Mesenchymal stem cell (in vitro differentiated cells and primary cell): ENCODE data around the gene ELFN2.
A peak's percentile ranks its signal among the peaks of the same experiment; 100 is the strongest.

Experiments
- DNase-seq: peaks from one replicate; pipeline ENCODE4 v3.0.0-alpha.2; 2013
- H2AFZ ChIP-seq: one replicate; pipeline ENCODE4 v1.6.1; 2013; ENCODE audit warnings: low read depth, mild to moderate bottlenecking, control low read depth, inconsistent platforms, low read length, moderate library complexity
- H2AK5ac ChIP-seq: 2 replicates; pipeline ENCODE4 v1.6.1; 2013; ENCODE audit warnings: low read length, moderate library complexity, mild to moderate bottlenecking, inconsistent platforms; ENCODE audit not compliant: severe bottlenecking
- H2BK120ac ChIP-seq: one replicate; pipeline ENCODE4 v1.6.1; 2013; ENCODE audit warnings: low read depth, mild to moderate bottlenecking, inconsistent platforms, low read length, moderate library complexity
- H2BK12ac ChIP-seq, 2 experiments: one replicate each; pipeline ENCODE4 v1.6.1; 2013; ENCODE audit warnings: inconsistent platforms in 2 of 2, low read length in 2 of 2, mild to moderate bottlenecking in 2 of 2, moderate library complexity in 2 of 2, control low read depth in 1 of 2
- H2BK15ac ChIP-seq: one replicate; pipeline ENCODE4 v1.6.1; 2013; ENCODE audit warnings: mild to moderate bottlenecking, low read depth, inconsistent platforms; ENCODE audit not compliant: poor library complexity, severe bottlenecking
- H2BK5ac ChIP-seq: 2 replicates; pipeline ENCODE4 v1.6.1; 2013; ENCODE audit warnings: low read depth, mild to moderate bottlenecking, low read length, control low read depth, inconsistent platforms; ENCODE audit not compliant: poor library complexity, severe bottlenecking
- H3K14ac ChIP-seq, 2 experiments: one replicate each; pipeline ENCODE4 v1.6.1; 2013; ENCODE audit warnings: inconsistent platforms in 2 of 2, low read length in 2 of 2, control low read depth in 1 of 2, mild to moderate bottlenecking in 1 of 2, moderate library complexity in 1 of 2
- H3K18ac ChIP-seq, 2 experiments: one replicate each; pipeline ENCODE4 v1.6.1; 2013; ENCODE audit warnings: inconsistent platforms in 2 of 2, low read length in 2 of 2, control low read depth in 1 of 2, low read depth in 1 of 2, mild to moderate bottlenecking in 1 of 2
- H3K23ac ChIP-seq, 2 experiments: one replicate each; pipeline ENCODE4 v1.6.1; 2013; ENCODE audit warnings: inconsistent platforms in 2 of 2, low read length in 2 of 2, mild to moderate bottlenecking in 2 of 2, moderate library complexity in 2 of 2, control low read depth in 1 of 2
- H3K27ac ChIP-seq: 2 replicates; pipeline ENCODE4 v1.5.1; 2013; ENCODE audit warnings: mild to moderate bottlenecking, moderate library complexity, low read length, control low read depth, inconsistent platforms; ENCODE audit not compliant: poor library complexity, severe bottlenecking
- H3K27me3 ChIP-seq, 2 experiments: 2 replicates each; pipeline versions ENCODE4 v1.6.1 to v1.7.0; 2013; ENCODE audit warnings: low read length in 2 of 2, mild to moderate bottlenecking in 2 of 2, moderate library complexity in 2 of 2, control low read depth in 1 of 2, inconsistent platforms in 1 of 2; ENCODE audit not compliant: control insufficient read depth in 1 of 2, insufficient read depth in 1 of 2
- H3K36me3 ChIP-seq, 2 experiments: 2 replicates each; pipeline versions ENCODE4 v1.6.1 to v1.7.0; 2013; ENCODE audit warnings: low read length in 2 of 2, control low read depth in 1 of 2, inconsistent platforms in 1 of 2, low read depth in 1 of 2, mild to moderate bottlenecking in 1 of 2; ENCODE audit not compliant: insufficient read depth in 2 of 2, control insufficient read depth in 1 of 2
- H3K4ac ChIP-seq, 2 experiments: one replicate each; pipeline ENCODE4 v1.6.1; 2013; ENCODE audit warnings: inconsistent platforms in 2 of 2, low read length in 2 of 2, mild to moderate bottlenecking in 2 of 2, moderate library complexity in 2 of 2, control low read depth in 1 of 2, low read depth in 1 of 2
- H3K4me1 ChIP-seq: 2 replicates; pipeline ENCODE4 v1.6.1; 2013; ENCODE audit warnings: low read depth, low read length, control low read depth; ENCODE audit not compliant: control insufficient read depth, insufficient read depth
- H3K4me2 ChIP-seq: 2 replicates; pipeline ENCODE4 v1.6.1; 2013; ENCODE audit warnings: low read length, mild to moderate bottlenecking, inconsistent platforms; ENCODE audit not compliant: poor library complexity, severe bottlenecking
- H3K4me3 ChIP-seq, 2 experiments: 2 replicates each; pipeline versions ENCODE4 v1.5.1 to v1.7.0; 2013; ENCODE audit warnings: low read length in 2 of 2, mild to moderate bottlenecking in 2 of 2, control low read depth in 1 of 2, low read depth in 1 of 2; ENCODE audit not compliant: insufficient read depth in 1 of 2
- H3K79me1 ChIP-seq: replicated peaks from 2 replicates; pipeline ENCODE4 v1.6.1; 2013; ENCODE audit warnings: mild to moderate bottlenecking, control low read depth, low read length, inconsistent platforms; ENCODE audit not compliant: poor library complexity, severe bottlenecking
- H3K9ac ChIP-seq: 2 replicates; pipeline ENCODE4 v1.7.0; 2013; ENCODE audit warnings: mild to moderate bottlenecking, low read length, moderate library complexity
- H3K9me3 ChIP-seq: 2 replicates; pipeline ENCODE4 v1.7.0; 2013; ENCODE audit warnings: mild to moderate bottlenecking, low read length; ENCODE audit not compliant: control insufficient read depth
- H4K8ac ChIP-seq: one replicate; pipeline ENCODE4 v1.6.1; 2013; ENCODE audit warnings: inconsistent platforms, mild to moderate bottlenecking, low read length, moderate library complexity
- H4K91ac ChIP-seq: one replicate; pipeline ENCODE4 v1.6.1; 2013; ENCODE audit warnings: mild to moderate bottlenecking, low read length, inconsistent platforms
- WGBS: methylation state at CpG from one replicate; pipeline ENCODE4 v1.1.7; 2013; ENCODE audit warnings: mixed read lengths; 5-methylcytosine and 5-hydroxymethylcytosine counted together

ELFN2 gene

DNA sequence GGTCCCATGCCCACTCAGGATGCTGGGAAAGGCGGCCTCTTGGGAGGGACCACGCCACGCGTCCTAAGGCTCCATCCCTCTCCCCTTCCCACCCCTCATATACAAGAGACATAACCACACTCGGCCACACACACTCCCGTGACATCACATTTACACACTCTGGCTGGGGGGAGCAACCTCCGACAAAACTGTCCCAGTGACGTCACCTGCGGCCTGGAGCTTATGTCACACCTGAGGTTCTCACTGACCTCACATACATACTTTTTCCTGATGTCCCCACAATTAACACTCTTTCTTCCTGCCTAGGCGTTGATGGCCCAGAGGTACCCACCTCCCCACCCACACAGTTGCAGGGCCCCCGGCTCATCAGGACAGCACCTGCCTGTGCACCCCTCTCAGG is 1.9 kb downstream of the ELFN2 start:
- Histone ChIP-seq H3K4me3 (peak overlapping the region in 1 of 2 experiments; percentile 84), H3K9me3 (no peaks in the 10 kb centered on the region), H2BK12ac (no peak overlapping the region), H2BK5ac (no peak overlapping the region), H3K36me3 (peaks cover 0 to 13% of the 10 kb centered on the region in 2 experiments), H3K14ac (no peak overlapping the region), H4K91ac (no peak overlapping the region), H3K27ac (no peak overlapping the region), H3K4me1 (peaks cover 64% of the 10 kb centered on the region), H3K4me2 (peak overlapping the region; percentile 81), H2AK5ac (peak overlapping the region; percentile 40), H3K18ac (no peak overlapping the region), H2AFZ (no peak overlapping the region), H3K27me3 (peaks cover 0 to 89% of the 10 kb centered on the region in 2 experiments), H4K8ac (no peak overlapping the region), H3K4ac (no peak overlapping the region), H3K23ac (no peak overlapping the region), H3K79me1 (peaks cover 12% of the 10 kb centered on the region), H3K9ac (no peak overlapping the region), H2BK15ac (no peak overlapping the region), H2BK120ac (no peak overlapping the region)
- WGBS = 83% methylated on average over 11 of the region's 11 CpGs
- DNase-seq = no peak

DNA sequence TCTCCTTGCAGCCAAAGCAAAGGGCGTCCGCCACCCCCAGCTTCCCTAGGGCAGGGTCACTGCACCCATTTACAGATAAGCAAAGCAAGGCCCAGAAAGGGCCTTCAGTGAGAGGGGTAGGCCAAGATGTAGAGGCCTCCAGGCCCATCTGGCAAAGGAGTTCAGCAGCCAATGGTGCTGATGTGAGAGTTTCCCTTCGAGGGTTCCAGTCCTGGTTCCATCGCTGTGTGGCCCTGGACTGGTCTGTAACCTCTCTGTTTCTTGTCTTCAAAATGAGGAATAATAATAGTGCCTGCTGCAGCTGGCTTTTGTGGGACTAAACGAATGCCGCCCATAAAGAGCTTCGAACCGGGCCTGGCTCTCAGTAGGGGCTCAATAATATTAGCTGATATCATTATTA is 4.0 kb downstream of the ELFN2 start:
- no peak overlapping the region for H3K4ac ChIP-seq
- peaks cover 13% of the 10 kb centered on the region for H3K79me1 ChIP-seq
- H3K27me3 ChIP-seq = peaks cover 0 to 86% of the 10 kb centered on the region in 2 experiments
- H2AFZ ChIP-seq = no peak overlapping the region
- H4K8ac ChIP-seq = no peak overlapping the region
- H3K36me3 ChIP-seq = peaks cover 0 to 13% of the 10 kb centered on the region in 2 experiments
- H2BK12ac ChIP-seq = no peak overlapping the region
- no peak overlapping the region for H2BK15ac ChIP-seq
- H3K23ac ChIP-seq = no peak overlapping the region
- H2AK5ac ChIP-seq = no peak overlapping the region
- H3K4me2 ChIP-seq = no peak overlapping the region
- H2BK5ac ChIP-seq = no peak overlapping the region
- no peak overlapping the region for H3K9ac ChIP-seq
- H3K4me3 ChIP-seq = no peak overlapping the region
- no peak overlapping the region for H3K27ac ChIP-seq
- H4K91ac ChIP-seq = no peak overlapping the region
- no peak overlapping the region for H3K14ac ChIP-seq
- WGBS = 95% methylated on average over 6 of the region's 8 CpGs
- no peak for DNase-seq
- H3K4me1 ChIP-seq = peaks cover 66% of the 10 kb centered on the region
- H3K18ac ChIP-seq = no peak overlapping the region
- no peak overlapping the region for H2BK120ac ChIP-seq
- no peaks in the 10 kb centered on the region for H3K9me3 ChIP-seq

DNA sequence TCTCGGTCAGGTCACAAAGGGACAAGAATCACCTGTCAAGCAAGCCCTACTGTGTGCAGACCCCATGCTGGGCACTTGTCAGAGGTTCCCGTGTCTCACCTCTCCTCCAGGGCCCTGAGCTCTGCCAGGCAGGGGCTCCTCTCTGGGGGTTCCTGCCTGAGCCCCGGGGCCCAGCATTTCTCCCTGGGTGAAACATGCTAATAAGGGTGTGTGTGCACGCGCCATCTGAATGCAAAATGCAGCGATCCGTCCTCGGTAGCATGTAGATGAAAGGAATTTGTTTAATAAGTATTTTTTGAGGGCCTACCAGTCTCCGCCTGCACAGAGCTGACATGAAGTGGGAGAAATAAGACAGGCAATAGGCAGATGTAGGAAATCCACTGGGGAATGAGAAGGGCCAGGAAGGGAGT is 5.8 kb downstream of the ELFN2 start:
- no peak overlapping the region for H2BK15ac ChIP-seq

DNA sequence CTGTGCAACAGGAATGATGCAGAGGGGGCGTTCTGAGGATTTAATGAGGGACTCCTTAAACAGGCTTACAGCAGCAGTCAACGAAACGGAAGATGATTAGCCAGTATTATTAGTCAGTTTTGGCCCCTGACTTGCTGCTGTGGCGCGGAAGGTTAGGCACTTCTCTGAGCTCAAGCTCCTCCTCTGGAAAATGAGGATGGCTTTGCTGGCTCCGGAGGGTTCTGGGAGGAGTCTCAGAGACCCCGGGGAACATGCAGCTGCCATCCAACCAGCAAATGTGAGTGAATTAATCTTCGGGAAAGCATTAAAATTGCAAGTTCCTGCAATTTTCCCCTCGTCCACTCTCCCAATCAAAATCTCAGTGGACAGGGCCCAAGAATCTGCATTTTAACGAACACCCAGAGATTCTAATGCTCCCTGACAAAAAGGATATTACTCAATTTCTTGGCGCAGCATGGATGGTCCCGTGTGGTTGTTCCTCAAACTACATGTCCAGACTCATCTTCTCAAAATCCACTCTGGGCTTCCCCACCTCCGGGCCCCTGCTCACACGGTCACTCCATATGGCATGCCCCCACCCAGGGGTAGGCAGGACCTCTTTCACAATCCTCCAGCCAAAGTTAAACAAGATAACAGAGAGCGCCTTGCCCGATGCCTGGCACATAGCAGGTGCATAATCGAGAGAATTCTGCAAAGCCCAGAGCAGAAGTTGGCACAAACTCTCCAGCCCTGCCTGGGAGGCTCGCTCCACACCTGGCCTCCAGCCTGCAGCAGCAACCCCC is 6.4 kb downstream of the ELFN2 start:
- no peak overlapping the region for H2AK5ac ChIP-seq
- H3K79me1 ChIP-seq = peaks cover 17% of the 10 kb centered on the region
- H3K27ac ChIP-seq = peak overlapping the region; percentile 31
- peak overlapping the region in 1 of 2 experiments; percentile 50 for H3K14ac ChIP-seq
- peaks cover 0 to 31% of the 10 kb centered on the region in 2 experiments for H3K36me3 ChIP-seq
- H3K4me1 ChIP-seq = peaks cover 72% of the 10 kb centered on the region
- no peak overlapping the region for H3K23ac ChIP-seq
- H4K8ac ChIP-seq = peak overlapping the region; percentile 27
- H2BK5ac ChIP-seq = no peak overlapping the region
- H3K4me2 ChIP-seq = peak overlapping the region; percentile 61
- no peak overlapping the region for H2BK15ac ChIP-seq
- peak overlapping the region in 1 of 2 experiments; percentile 40 for H3K18ac ChIP-seq
- no peaks in the 10 kb centered on the region for H3K9me3 ChIP-seq
- WGBS = 56% methylated on average over 18 of the region's 18 CpGs
- H3K4me3 ChIP-seq = peak overlapping the region; percentile 55 to 64
- no peak overlapping the region for H2AFZ ChIP-seq
- peak overlapping the region; percentile 32 for H3K9ac ChIP-seq
- peak; percentile 25 for DNase-seq
- no peak overlapping the region for H3K4ac ChIP-seq
- H3K27me3 ChIP-seq = peaks cover 0 to 88% of the 10 kb centered on the region in 2 experiments
- H2BK12ac ChIP-seq = no peak overlapping the region
- no peak overlapping the region for H2BK120ac ChIP-seq
- no peak overlapping the region for H4K91ac ChIP-seq

More for the DNA sequence above, 5.8 kb downstream of the ELFN2 start:
- Histone ChIP-seq H3K4me3 (peak overlapping the region in 1 of 2 experiments; percentile 10), H3K4ac (no peak overlapping the region), H2AFZ (no peak overlapping the region), H3K9me3 (no peaks in the 10 kb centered on the region), H2AK5ac (no peak overlapping the region), H3K27ac (no peak overlapping the region), H3K4me1 (peaks cover 72% of the 10 kb centered on the region), H3K27me3 (peaks cover 0 to 88% of the 10 kb centered on the region in 2 experiments), H3K79me1 (peaks cover 17% of the 10 kb centered on the region), H3K36me3 (peaks cover 0 to 25% of the 10 kb centered on the region in 2 experiments), H3K9ac (no peak overlapping the region), H2BK12ac (no peak overlapping the region), H2BK120ac (no peak overlapping the region), H3K18ac (no peak overlapping the region), H3K23ac (no peak overlapping the region), H4K91ac (no peak overlapping the region), H3K4me2 (no peak overlapping the region), H4K8ac (no peak overlapping the region), H3K14ac (no peak overlapping the region), H2BK5ac (no peak overlapping the region)
- no peak for DNase-seq
- WGBS = 88% methylated on average over 9 of the region's 9 CpGs
